HUES48 (cell line): Measurements from ENCODE around the gene TSPAN11.

Experiments used
- H3K27ac ChIP-seq: one replicate; pipeline ENCODE4 v1.7.0; 2013; ENCODE audit warnings: low read depth, low read length, inconsistent platforms
- H3K27me3 ChIP-seq: 2 replicates; pipeline ENCODE4 v1.6.1; 2013; ENCODE audit warnings: mild to moderate bottlenecking, low read length; ENCODE audit not compliant: control insufficient read depth, insufficient read depth
- H3K36me3 ChIP-seq: 2 replicates; pipeline ENCODE4 v1.6.1; 2013; ENCODE audit warnings: low read length; ENCODE audit not compliant: control insufficient read depth, insufficient read depth
- H3K4me1 ChIP-seq: 2 replicates; pipeline ENCODE4 v1.6.1; 2013; ENCODE audit warnings: mild to moderate bottlenecking, low read length; ENCODE audit not compliant: control insufficient read depth, insufficient read depth
- H3K4me3 ChIP-seq: 2 replicates; pipeline ENCODE4 v1.5.1; 2013; ENCODE audit warnings: mild to moderate bottlenecking, low read depth, low read length
- H3K9ac ChIP-seq: 2 replicates; pipeline ENCODE4 v1.6.1; 2013; ENCODE audit warnings: mild to moderate bottlenecking, low read depth, low read length, moderate library complexity
- H3K9me3 ChIP-seq: 2 replicates; pipeline ENCODE4 v1.6.1; 2013; ENCODE audit warnings: low read length; ENCODE audit not compliant: control insufficient read depth, insufficient read depth

Gene TSPAN11

GRCh38 chr12:30913323-30913722, 13.2 kb upstream of the TSPAN11 start:
- H3K27me3 ChIP-seq, result no peaks in the 10 kb centered on the region
- no peak overlapping the region for H3K4me3 ChIP-seq
- H3K9me3 ChIP-seq, result peaks cover 4% of the 10 kb centered on the region; the same call in 1 of the 2 replicates
- no peaks in the 10 kb centered on the region for H3K36me3 ChIP-seq
- H3K9ac ChIP-seq, result no peak overlapping the region
- peaks cover 21% of the 10 kb centered on the region for H3K4me1 ChIP-seq
- H3K27ac ChIP-seq, result no peak overlapping the region

- H3K9ac ChIP-seq, result no peak overlapping the region
- no peaks in the 10 kb centered on the region for H3K27me3 ChIP-seq
- peaks cover 4% of the 10 kb centered on the region; the same call in 1 of the 2 replicates for H3K9me3 ChIP-seq
- H3K36me3 ChIP-seq, result no peaks in the 10 kb centered on the region
- H3K4me1 ChIP-seq, result peaks cover 10% of the 10 kb centered on the region
- H3K27ac ChIP-seq, result no peak overlapping the region
- no peak overlapping the region for H3K4me3 ChIP-seq
Observed at GRCh38 chr12:30914986-30915591, 11.5 kb upstream of the TSPAN11 start.

GRCh38 chr12:30923057-30923456, 3.5 kb upstream of the TSPAN11 start:
- no peak overlapping the region for H3K9ac ChIP-seq
- peaks cover 39% of the 10 kb centered on the region for H3K27me3 ChIP-seq
- no peaks in the 10 kb centered on the region for H3K9me3 ChIP-seq
- no peaks in the 10 kb centered on the region for H3K36me3 ChIP-seq
- H3K4me1 ChIP-seq, result peaks cover 13% of the 10 kb centered on the region
- no peak overlapping the region for H3K4me3 ChIP-seq
- no peak overlapping the region for H3K27ac ChIP-seq

- Histone ChIP-seq H3K27ac (peak overlapping the region; percentile 13), H3K4me3 (peak overlapping the region; percentile 54), H3K36me3 (no peaks in the 10 kb centered on the region), H3K27me3 (peaks cover 42% of the 10 kb centered on the region), H3K4me1 (peaks cover 13% of the 10 kb centered on the region), H3K9me3 (no peaks in the 10 kb centered on the region), H3K9ac (peak overlapping the region; percentile 41; the same call in 1 of the 2 replicates)
Observed at GRCh38 chr12:30925607-30926242, 823 bp upstream of the TSPAN11 start.

GRCh38 chr12:30927222-30927611, 669 bp downstream of the TSPAN11 start:
- no peaks in the 10 kb centered on the region for H3K9me3 ChIP-seq
- H3K27me3 ChIP-seq, result peaks cover 42% of the 10 kb centered on the region
- peaks cover 13% of the 10 kb centered on the region for H3K4me1 ChIP-seq
- no peak overlapping the region for H3K27ac ChIP-seq
- no peak overlapping the region for H3K9ac ChIP-seq
- H3K4me3 ChIP-seq, result peak overlapping the region; percentile 54
- H3K36me3 ChIP-seq, result no peaks in the 10 kb centered on the region

- no peak overlapping the region for H3K9ac ChIP-seq
- H3K4me3 ChIP-seq, result no peak overlapping the region
- H3K27ac ChIP-seq, result no peak overlapping the region
- H3K4me1 ChIP-seq, result peaks cover 13% of the 10 kb centered on the region
- H3K9me3 ChIP-seq, result no peaks in the 10 kb centered on the region
- H3K36me3 ChIP-seq, result no peaks in the 10 kb centered on the region
- peaks cover 42% of the 10 kb centered on the region for H3K27me3 ChIP-seq
Observed at GRCh38 chr12:30928356-30929244, 2.1 kb downstream of the TSPAN11 start.

GRCh38 chr12:30930238-30930637, 3.7 kb downstream of the TSPAN11 start:
- no peaks in the 10 kb centered on the region for H3K36me3 ChIP-seq
- no peak overlapping the region for H3K4me3 ChIP-seq
- H3K4me1 ChIP-seq, result peaks cover 13% of the 10 kb centered on the region
- no peak overlapping the region for H3K27ac ChIP-seq
- H3K9me3 ChIP-seq, result no peaks in the 10 kb centered on the region
- H3K27me3 ChIP-seq, result peaks cover 32% of the 10 kb centered on the region
- H3K9ac ChIP-seq, result no peak overlapping the region

- no peak overlapping the region for H3K9ac ChIP-seq
- H3K36me3 ChIP-seq, result no peaks in the 10 kb centered on the region
- peaks cover 11% of the 10 kb centered on the region for H3K4me1 ChIP-seq
- H3K9me3 ChIP-seq, result no peaks in the 10 kb centered on the region
- H3K4me3 ChIP-seq, result no peak overlapping the region
- no peak overlapping the region for H3K27ac ChIP-seq
- H3K27me3 ChIP-seq, result peaks cover 28% of the 10 kb centered on the region
Observed at GRCh38 chr12:30930641-30931040, 4.1 kb downstream of the TSPAN11 start.

GRCh38 chr12:30932881-30933280, 6.3 kb downstream of the TSPAN11 start:
- no peak overlapping the region for H3K4me3 ChIP-seq
- H3K27me3 ChIP-seq, result peaks cover 5% of the 10 kb centered on the region
- no peaks in the 10 kb centered on the region for H3K4me1 ChIP-seq
- no peaks in the 10 kb centered on the region for H3K36me3 ChIP-seq
- no peaks in the 10 kb centered on the region for H3K9me3 ChIP-seq
- no peak overlapping the region for H3K9ac ChIP-seq
- no peak overlapping the region for H3K27ac ChIP-seq

GRCh38 chr12:30934811-30935210, 8.3 kb downstream of the TSPAN11 start:
- Histone ChIP-seq H3K9ac (no peak overlapping the region), H3K36me3 (no peaks in the 10 kb centered on the region), H3K4me3 (no peak overlapping the region), H3K4me1 (no peaks in the 10 kb centered on the region), H3K27me3 (no peaks in the 10 kb centered on the region; the same call in 1 of the 2 replicates), H3K27ac (no peak overlapping the region), H3K9me3 (no peaks in the 10 kb centered on the region)

GRCh38 chr12:30936036-30936435, 9.5 kb downstream of the TSPAN11 start:
- Histone ChIP-seq H3K9ac (no peak overlapping the region), H3K27me3 (no peaks in the 10 kb centered on the region; the same call in 1 of the 2 replicates), H3K27ac (no peak overlapping the region), H3K36me3 (no peaks in the 10 kb centered on the region), H3K9me3 (no peaks in the 10 kb centered on the region), H3K4me1 (peaks cover 4% of the 10 kb centered on the region; the same call in 1 of the 2 replicates), H3K4me3 (no peak overlapping the region)
